H1 (cell line): ENCODE measurements around the gene R3HDML. TPM values are rescaled to one million over a fixed set of nuclear protein-coding genes. Genes with fewer than 3 reads are reported as not detected.

Experiments
- ATF3 ChIP-seq: IDR thresholded peaks from 2 replicates; pipeline ENCODE4 v1.6.1; 2011; ENCODE audit warnings: low read depth, mild to moderate bottlenecking, low read length; ENCODE audit not compliant: insufficient read depth
- BACH1 ChIP-seq: IDR thresholded peaks from 2 replicates; pipeline ENCODE4 v1.6.1; 2012; ENCODE audit warnings: low read length, improper control_type of control experiment
- CHD1 ChIP-seq: IDR thresholded peaks from 2 replicates; pipeline ENCODE4 v1.6.1; 2012; ENCODE audit warnings: low read depth, low read length, improper control_type of control experiment
- CHD7 ChIP-seq: fragments of 300-600 bp; sonication (generic); IDR thresholded peaks from 2 replicates; pipeline ENCODE4 v1.7.1; 2012; ENCODE audit warnings: low read length, moderate library complexity, mild to moderate bottlenecking, inconsistent platforms; ENCODE audit not compliant: insufficient replicate concordance
- CREB1 ChIP-seq: IDR thresholded peaks from 2 replicates; pipeline ENCODE4 v1.6.1; 2012; ENCODE audit warnings: inconsistent platforms
- CTBP2 ChIP-seq: IDR thresholded peaks from 2 replicates; pipeline ENCODE4 v1.7.0; 2011; ENCODE audit warnings: borderline replicate concordance, mild to moderate bottlenecking, moderate library complexity, mixed read lengths, low read length; ENCODE audit not compliant: insufficient read depth, insufficient read length
- HDAC2 ChIP-seq, 2 experiments: fragments of 300-600 bp in 1 of 2; sonication (generic) in 1 of 2; IDR thresholded peaks; 2 replicates each; pipeline ENCODE4 v1.6.1; 2011 to 2012; ENCODE audit warnings: low read depth in 2 of 2, low read length in 2 of 2, mild to moderate bottlenecking in 2 of 2, moderate library complexity in 2 of 2, borderline replicate concordance in 1 of 2, inconsistent platforms in 1 of 2
- NRF1 ChIP-seq: IDR thresholded peaks from 2 replicates; pipeline ENCODE4 v1.6.1; 2011; ENCODE audit warnings: mild to moderate bottlenecking, low read depth, low read length, improper control_type of control experiment
- SIRT6 ChIP-seq: IDR thresholded peaks from one replicate; pipeline ENCODE4 v1.7.1; 2012; ENCODE audit warnings: low read length, inconsistent platforms
- SP1 ChIP-seq: IDR thresholded peaks from 2 replicates; pipeline ENCODE4 v1.6.1; 2011; ENCODE audit warnings: low read depth, low read length
- SUZ12 ChIP-seq: fragments of 200-600 bp; sonication (generic); IDR thresholded peaks from 2 replicates; pipeline ENCODE4 v1.6.1; 2012; ENCODE audit warnings: mild to moderate bottlenecking, inconsistent platforms, low read length, moderate library complexity, mixed read lengths
- polyA plus RNA-seq, 7 experiments: library from polyadenylated mRNA; depleted of rRNA in 3 of 7; stranded (reverse) in 5 of 7; unstranded in 2 of 7; fragments of >200 nt in 5 of 7; fragments of 200-250 nt in 2 of 7; gene quantifications; 1 replicate in 5 of 7; 2 replicates in 1 of 7; 4 replicates in 1 of 7; pipeline versions ENCODE4 v1.2.1 to v1.2.3, GENCODE V29; 2011 to 2013; ENCODE audit warnings: missing spikeins in 2 of 7, mixed read lengths in 2 of 7
- total RNA-seq: library from RNA; stranded (reverse); fragmentation: NEBNext Ultra II Directional; extraction: Animal tissue kit (Norgen Biotek cat#: 25700); gene quantifications from 2 replicates; pipeline ENCODE4 v1.2.1, GENCODE V29; 2021

The R3HDML gene
- total and polyA plus RNA-seq, 2 of the 8 experiments (the other 6 are each of a cell fraction or from before 2014, with no cell fraction given): not detected

DNA sequence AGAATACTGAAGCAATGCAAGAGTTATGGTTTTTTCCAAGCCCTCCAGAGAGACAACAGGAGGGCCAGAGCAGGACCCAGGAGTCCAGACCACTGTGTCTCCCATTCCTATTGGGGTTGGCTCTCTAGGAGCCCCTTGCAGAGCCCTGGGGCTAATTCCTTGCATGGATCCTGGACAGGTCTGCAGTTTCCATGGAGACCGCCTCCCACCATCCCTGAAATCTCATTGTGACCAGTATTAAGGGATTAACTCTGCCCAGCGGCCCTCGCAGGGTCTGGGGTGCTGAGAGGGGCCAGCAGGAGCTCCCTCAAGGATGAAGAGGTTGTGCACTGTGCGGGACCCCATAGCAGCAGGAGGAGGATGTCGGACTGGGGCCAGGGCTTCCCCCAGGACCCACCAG is 53.4 kb downstream of the R3HDML start (continued):
- TF ChIP-seq CHD7: no peak
- no peak for TF ChIP-seq SP1
- no peak for TF ChIP-seq CTBP2
- no peak for TF ChIP-seq CHD1
- TF ChIP-seq BACH1: no peak
- no peak for TF ChIP-seq ATF3
- no peak for TF ChIP-seq NRF1
- TF ChIP-seq SUZ12: no peak
- TF ChIP-seq SIRT6: no peak
- no peak for TF ChIP-seq CREB1
- TF ChIP-seq HDAC2 (IDR thresholded peaks at IDR 0.05; ENCODE audit: borderline replicate concordance in 1 of 2, low read depth in 2 of 2, low read length in 2 of 2): no peak
- TF ChIP-seq, all 59 proteins: peak for 0
